Subcutaneous abdominal adipose tissue (tissue), 5 donors: ENCODE results near the gene MIAT.

Experiments
- H3K27ac ChIP-seq: one replicate; pipeline ENCODE4 v1.7.0; 2013; ENCODE audit warnings: low read depth, mild to moderate bottlenecking, inconsistent platforms, low read length, moderate library complexity
- H3K27me3 ChIP-seq, 5 donors: one replicate each; pipeline ENCODE4 v1.7.0; 2013; ENCODE audit warnings: low read length in 5 of 5, inconsistent platforms in 1 of 5; ENCODE audit not compliant: control insufficient read depth in 5 of 5, insufficient read depth in 4 of 5
- H3K36me3 ChIP-seq, 5 donors: one replicate each; pipeline ENCODE4 v1.7.0; 2013; ENCODE audit warnings: low read length in 5 of 5; ENCODE audit not compliant: control insufficient read depth in 5 of 5, insufficient read depth in 5 of 5
- H3K4me1 ChIP-seq, 5 donors: one replicate each; pipeline ENCODE4 v1.7.0; 2013; ENCODE audit warnings: low read length in 5 of 5, mild to moderate bottlenecking in 3 of 5, moderate library complexity in 1 of 5; ENCODE audit not compliant: control insufficient read depth in 5 of 5, insufficient read depth in 5 of 5
- H3K4me3 ChIP-seq, 5 donors: one replicate each; pipeline ENCODE4 v1.7.0; 2013; ENCODE audit warnings: low read length in 5 of 5, low read depth in 1 of 5
- H3K9ac ChIP-seq, 5 donors: one replicate each; pipeline ENCODE4 v1.7.0; 2013; ENCODE audit warnings: low read length in 5 of 5, mild to moderate bottlenecking in 4 of 5, moderate library complexity in 3 of 5
- H3K9me3 ChIP-seq, 5 donors: one replicate each; pipeline ENCODE4 v1.7.0; 2013; ENCODE audit warnings: low read length in 5 of 5; ENCODE audit not compliant: control insufficient read depth in 5 of 5
- donor health status: healthy.
- donor health status: healthy.
- donor health status: healthy.
- donor health status: healthy.
- donor health status: healthy.

Gene MIAT

GRCh38 chr22:26689513-26690301 lies 32.3 kb downstream of the MIAT start:
- Histone ChIP-seq H3K36me3 (peaks cover 3 to 10% (median 5%) of the 10 kb centered on the region in 5 donors), H3K4me3 (no peak overlapping the region), H3K9ac (no peak overlapping the region), H3K4me1 (peaks cover 0 to 8% (median 0%) of the 10 kb centered on the region in 5 donors), H3K27me3 (no peaks in the 10 kb centered on the region), H3K27ac (no peak overlapping the region), H3K9me3 (peaks cover 0 to 3% (median 0%) of the 10 kb centered on the region in 5 donors)

GRCh38 chr22:26690654-26691376 lies 33.4 kb downstream of the MIAT start:
- H3K27ac ChIP-seq, result no peak overlapping the region
- no peaks in the 10 kb centered on the region for H3K27me3 ChIP-seq
- H3K4me1 ChIP-seq, result peaks cover 0 to 8% (median 0%) of the 10 kb centered on the region in 5 donors
- peaks cover 0 to 5% (median 2%) of the 10 kb centered on the region in 5 donors for H3K9me3 ChIP-seq
- H3K9ac ChIP-seq, result no peak overlapping the region
- H3K4me3 ChIP-seq, result no peak overlapping the region
- peaks cover 4 to 12% (median 6%) of the 10 kb centered on the region in 5 donors for H3K36me3 ChIP-seq

GRCh38 chr22:26691377-26691716 lies 34.0 kb downstream of the MIAT start:
- Histone ChIP-seq H3K36me3 (peaks cover 4 to 10% (median 6%) of the 10 kb centered on the region in 5 donors), H3K9me3 (peaks cover 0 to 5% (median 2%) of the 10 kb centered on the region in 5 donors), H3K27me3 (no peaks in the 10 kb centered on the region), H3K4me3 (no peak overlapping the region), H3K27ac (no peak overlapping the region), H3K9ac (no peak overlapping the region), H3K4me1 (peaks cover 0 to 8% (median 0%) of the 10 kb centered on the region in 5 donors)

GRCh38 chr22:26692215-26692614 lies 34.8 kb downstream of the MIAT start:
- no peaks in the 10 kb centered on the region for H3K27me3 ChIP-seq
- peaks cover 4 to 10% (median 6%) of the 10 kb centered on the region in 5 donors for H3K36me3 ChIP-seq
- H3K9me3 ChIP-seq, result peaks cover 0 to 5% (median 2%) of the 10 kb centered on the region in 5 donors
- H3K4me3 ChIP-seq, result no peak overlapping the region
- H3K4me1 ChIP-seq, result peaks cover 0 to 8% (median 0%) of the 10 kb centered on the region in 5 donors
- no peak overlapping the region for H3K9ac ChIP-seq
- no peak overlapping the region for H3K27ac ChIP-seq

- H3K4me3 ChIP-seq, result no peak overlapping the region
- H3K27me3 ChIP-seq, result no peaks in the 10 kb centered on the region
- H3K27ac ChIP-seq, result no peak overlapping the region
- H3K9ac ChIP-seq, result no peak overlapping the region
- H3K4me1 ChIP-seq, result no peaks in the 10 kb centered on the region
- H3K36me3 ChIP-seq, result peaks cover 14 to 19% (median 17%) of the 10 kb centered on the region in 5 donors
- H3K9me3 ChIP-seq, result peaks cover 0 to 5% (median 2%) of the 10 kb centered on the region in 5 donors
Measured at GRCh38 chr22:26697151-26697550, 39.8 kb downstream of the MIAT start.

- Histone ChIP-seq H3K4me1 (no peaks in the 10 kb centered on the region), H3K27ac (no peak overlapping the region), H3K36me3 (peaks cover 8 to 15% (median 10%) of the 10 kb centered on the region in 5 donors), H3K9ac (no peak overlapping the region), H3K4me3 (no peak overlapping the region), H3K27me3 (no peaks in the 10 kb centered on the region), H3K9me3 (no peaks in the 10 kb centered on the region)
Measured at GRCh38 chr22:26700462-26700861, 43.1 kb downstream of the MIAT start.

GRCh38 chr22:26700886-26701285 lies 43.5 kb downstream of the MIAT start:
- Histone ChIP-seq H3K4me1 (no peaks in the 10 kb centered on the region), H3K27ac (no peak overlapping the region), H3K36me3 (peaks cover 8 to 15% (median 10%) of the 10 kb centered on the region in 5 donors), H3K27me3 (no peaks in the 10 kb centered on the region), H3K4me3 (no peak overlapping the region), H3K9me3 (no peaks in the 10 kb centered on the region), H3K9ac (no peak overlapping the region)

- H3K9me3 ChIP-seq, result no peaks in the 10 kb centered on the region
- no peak overlapping the region for H3K9ac ChIP-seq
- H3K4me3 ChIP-seq, result no peak overlapping the region
- H3K4me1 ChIP-seq, result no peaks in the 10 kb centered on the region
- no peaks in the 10 kb centered on the region for H3K27me3 ChIP-seq
- H3K27ac ChIP-seq, result no peak overlapping the region
- peaks cover 8 to 15% (median 10%) of the 10 kb centered on the region in 5 donors for H3K36me3 ChIP-seq
Measured at GRCh38 chr22:26701323-26701722, 43.9 kb downstream of the MIAT start.

- peaks cover 8 to 15% (median 11%) of the 10 kb centered on the region in 5 donors for H3K36me3 ChIP-seq
- H3K9me3 ChIP-seq, result peaks cover 0 to 9% (median 6%) of the 10 kb centered on the region in 5 donors
- H3K4me1 ChIP-seq, result no peaks in the 10 kb centered on the region
- H3K9ac ChIP-seq, result no peak overlapping the region
- no peak overlapping the region for H3K4me3 ChIP-seq
- H3K27me3 ChIP-seq, result no peaks in the 10 kb centered on the region
- no peak overlapping the region for H3K27ac ChIP-seq
Measured at GRCh38 chr22:26702906-26703830, 45.8 kb downstream of the MIAT start.
